ENCODE data around the gene AGPS. TPM values are rescaled to one million over a fixed set of nuclear protein-coding genes. Genes with fewer than 3 reads are reported as not detected.
"Not testable (repeated sequence)": the region's sequence is repeated elsewhere in the genome, so short reads cannot be mapped to it uniquely, and the experiment has no call there.

Gene AGPS
- total and polyA plus RNA-seq, 9 of the 15 experiments (the other 6 are each of a cell fraction or from before 2014, with no cell fraction given) = 15.5 to 211 (median 63.1) TPM

DNA sequence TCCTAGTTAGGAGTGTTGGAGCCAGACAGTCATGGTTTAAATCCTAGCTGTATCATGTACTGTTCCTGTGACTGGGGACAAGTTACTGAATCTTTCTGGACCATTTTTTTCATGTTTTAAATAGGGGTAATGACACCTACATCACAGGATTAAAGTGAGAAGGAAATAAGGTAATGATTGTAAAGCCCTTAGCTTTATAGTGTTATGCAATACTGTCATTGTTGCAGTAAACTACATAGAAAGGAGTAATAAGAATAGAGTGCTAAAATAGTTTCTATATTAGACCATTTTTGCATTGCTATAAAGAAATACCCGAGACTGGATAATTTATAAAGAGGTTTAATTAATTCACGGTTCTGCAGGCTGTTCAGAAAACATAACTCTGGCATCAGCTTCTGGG, 14.5 kb downstream of the AGPS start:
- Histone ChIP-seq H3K4me2 (ENCODE audit: insufficient read depth, low read length) (no peak overlapping the region), H3K27ac (ENCODE audit: extremely low read depth, low read depth, low read length) (no peak overlapping the region), H2AFZ (ENCODE audit: low read depth, low read length) (no peak overlapping the region), H3K9me3 (replicated peaks; ENCODE audit: control insufficient read depth, insufficient read depth, low read depth, low read length) (no peaks in the 10 kb centered on the region), H3K4me1 (replicated peaks in 1 of 2; ENCODE audit: control insufficient read depth in 2 of 2, insufficient read depth in 2 of 2, low read length in 2 of 2) (peaks cover 0 to 6% of the 10 kb centered on the region in 2 experiments; a peak in 2 of 5 replicates), H3K9me1 (ENCODE audit: control insufficient read depth, insufficient read depth, low read length) (no peaks in the 10 kb centered on the region), H3K27me3 (ENCODE audit: control insufficient read depth in 2 of 2, insufficient read depth in 2 of 2, low read length in 2 of 2) (no peaks in the 10 kb centered on the region), H3K9ac (ENCODE audit: insufficient read depth in 1 of 2, low read depth in 2 of 2, low read length in 2 of 2) (no peak overlapping the region), H4K20me1 (replicated peaks; ENCODE audit: control insufficient read depth, insufficient read depth, low read length) (no peaks in the 10 kb centered on the region), H3K36me3 (ENCODE audit: control insufficient read depth, insufficient read depth, low read length) (peaks cover 6% of the 10 kb centered on the region; the same call in 2 of the 3 replicates), H3K4me3 (no peak overlapping the region), H3K79me2 (ENCODE audit: control insufficient read depth, insufficient read depth, low read length) (peaks cover 83% of the 10 kb centered on the region)
- no TSS peak for BruUV-seq (replicated peaks)
- 87% methylated on average over 2 of the region's 2 CpGs for WGBS (ENCODE audit: insufficient coverage, low coverage, missing lambda C conversion rate)
- no peak for DNase-seq (ENCODE audit: extremely low read depth in 1 of 4, low spot score in 3 of 4)
- in situ Hi-C loops (cut with MboI) (no loop called here), intact Hi-C loops (cut with micrococcal nuclease) (no loop called here)
- ATAC-seq = no peak
- POLR2A ChIA-PET = interaction anchor here (1.0 to 2.1 kb wide), 6 partner anchors 9 to 73 kb away, joined by 3 to 17 read pairs (median 4); partner anchors contain the start of gene AGPS
- FAIRE-seq = no peak
- CTCF ChIA-PET (ENCODE audit: low intra/inter-chr PET ratio) = interaction anchor here (0.6 kb wide), 1 partner anchor 212 kb away, joined by 4 read pairs; no protein-coding TSS in a partner anchor
- TF ChIP-seq DNMT1 (IDR thresholded peaks at IDR 0.05) (no peak), ZNF695 (CRISPR knock-in tag; IDR thresholded peaks at IDR 0.05) (no peak), TAL1 (IDR thresholded peaks at IDR 0.05) (no peak), NFATC3 (IDR thresholded peaks at IDR 0.05) (no peak), CEBPB (tag; IDR thresholded peaks at IDR 0.05) (peak; percentile 50), CBFA2T2 (conservative IDR thresholded peaks at IDR 0.05) (no peak), CXXC5 (CRISPR knock-in tag; IDR thresholded peaks at IDR 0.05) (no peak), TRIM24 (IDR thresholded peaks at IDR 0.05) (peak in 1 of 2 experiments; percentile 12; a peak in 1 of 4 replicates), ELF1 (tag; IDR thresholded peaks at IDR 0.05) (no peak), CEBPG (CRISPR knock-in tag; IDR thresholded peaks at IDR 0.05) (no peak), CEBPG (tag; conservative IDR thresholded peaks at IDR 0.05 in 1 of 2, IDR thresholded peaks at IDR 0.05 in 1 of 2) (peak; percentile 49 to 51; a peak in 1 of 4 replicates)
- TF ChIP-seq, protein P1, sequence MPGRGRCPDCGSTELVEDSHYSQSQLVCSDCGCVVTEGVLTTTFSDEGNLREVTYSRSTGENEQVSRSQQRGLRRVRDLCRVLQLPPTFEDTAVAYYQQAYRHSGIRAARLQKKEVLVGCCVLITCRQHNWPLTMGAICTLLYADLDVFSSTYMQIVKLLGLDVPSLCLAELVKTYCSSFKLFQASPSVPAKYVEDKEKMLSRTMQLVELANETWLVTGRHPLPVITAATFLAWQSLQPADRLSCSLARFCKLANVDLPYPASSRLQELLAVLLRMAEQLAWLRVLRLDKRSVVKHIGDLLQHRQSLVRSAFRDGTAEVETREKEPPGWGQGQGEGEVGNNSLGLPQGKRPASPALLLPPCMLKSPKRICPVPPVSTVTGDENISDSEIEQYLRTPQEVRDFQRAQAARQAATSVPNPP (IDR thresholded peaks at IDR 0.05; ENCODE audit: borderline replicate concordance, insufficient read depth, insufficient read length) = no peak
- TF ChIP-seq, protein P2, sequence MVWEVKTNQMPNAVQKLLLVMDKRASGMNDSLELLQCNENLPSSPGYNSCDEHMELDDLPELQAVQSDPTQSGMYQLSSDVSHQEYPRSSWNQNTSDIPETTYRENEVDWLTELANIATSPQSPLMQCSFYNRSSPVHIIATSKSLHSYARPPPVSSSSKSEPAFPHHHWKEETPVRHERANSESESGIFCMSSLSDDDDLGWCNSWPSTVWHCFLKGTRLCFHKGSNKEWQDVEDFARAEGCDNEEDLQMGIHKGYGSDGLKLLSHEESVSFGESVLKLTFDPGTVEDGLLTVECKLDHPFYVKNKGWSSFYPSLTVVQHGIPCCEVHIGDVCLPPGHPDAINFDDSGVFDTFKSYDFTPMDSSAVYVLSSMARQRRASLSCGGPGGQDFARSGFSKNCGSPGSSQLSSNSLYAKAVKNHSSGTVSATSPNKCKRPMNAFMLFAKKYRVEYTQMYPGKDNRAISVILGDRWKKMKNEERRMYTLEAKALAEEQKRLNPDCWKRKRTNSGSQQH (CRISPR knock-in tag; IDR thresholded peaks at IDR 0.05) = no peak

DNA sequence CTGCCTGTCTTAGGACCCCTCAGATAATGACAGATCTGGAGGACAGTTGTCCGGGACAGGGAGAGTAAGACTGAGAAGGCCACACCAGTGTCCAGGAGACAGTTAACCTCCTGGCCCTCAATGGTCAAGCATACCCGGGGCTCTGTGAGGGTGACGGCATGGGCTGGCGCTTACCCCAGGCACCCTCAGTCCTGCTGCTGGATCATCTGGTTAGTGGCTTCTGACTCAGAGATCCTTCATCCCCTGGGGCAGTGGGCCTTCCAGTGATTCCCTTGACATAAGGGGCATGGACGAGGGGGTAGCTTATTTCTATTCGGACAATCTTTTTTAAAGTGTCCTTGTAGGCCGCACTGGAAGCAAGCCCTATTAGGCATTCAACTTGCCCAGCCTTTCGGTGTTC, 18.1 kb downstream of the AGPS start:
- FAIRE-seq; BruUV-seq (replicated peaks): not testable (repeated sequence)

More for the DNA sequence above, 18.1 kb downstream of the AGPS start:
- CTCF ChIA-PET (ENCODE audit: low intra/inter-chr PET ratio); H3K9me1 ChIP-seq (ENCODE audit: control insufficient read depth, insufficient read depth, low read length); H3K4me3 ChIP-seq; H2AFZ ChIP-seq (ENCODE audit: low read depth, low read length); H3K9me3 ChIP-seq (replicated peaks; ENCODE audit: control insufficient read depth, insufficient read depth, low read depth, low read length); H3K9ac ChIP-seq (ENCODE audit: insufficient read depth in 1 of 2, low read depth in 2 of 2, low read length in 2 of 2); intact Hi-C loops (cut with micrococcal nuclease); ATAC-seq; H3K27ac ChIP-seq (ENCODE audit: extremely low read depth, low read depth, low read length); H4K20me1 ChIP-seq (replicated peaks; ENCODE audit: control insufficient read depth, insufficient read depth, low read length); H3K4me2 ChIP-seq (ENCODE audit: insufficient read depth, low read length); H3K27me3 ChIP-seq (ENCODE audit: control insufficient read depth in 2 of 2, insufficient read depth in 2 of 2, low read length in 2 of 2); H3K4me1 ChIP-seq (replicated peaks in 1 of 2; ENCODE audit: control insufficient read depth in 2 of 2, insufficient read depth in 2 of 2, low read length in 2 of 2); H3K36me3 ChIP-seq (ENCODE audit: control insufficient read depth, insufficient read depth, low read length); DNase-seq (ENCODE audit: extremely low read depth in 1 of 4, low spot score in 3 of 4): not testable (repeated sequence)
- in situ Hi-C loops (cut with MboI) = loop anchor here (10.0 kb wide), 2 partner anchors 76 to 246 kb away; no protein-coding TSS in a partner anchor
- WGBS (ENCODE audit: insufficient coverage, low coverage, missing lambda C conversion rate) = 88% methylated on average over 7 of the region's 8 CpGs
- POLR2A ChIA-PET = interaction anchor here (0.6 to 0.8 kb wide), 2 partner anchors 146 to 1299 kb away, joined by 3 to 4 read pairs; partner anchors contain the start of gene NFE2L2
- H3K79me2 ChIP-seq (ENCODE audit: control insufficient read depth, insufficient read depth, low read length) = peaks cover 80% of the 10 kb centered on the region
